AG20443 (cell line): ENCODE measurements around the gene BCAR1.

Source experiments
- DNase-seq: peaks from one replicate; pipeline ENCODE4 v3.0.0; 2012; ENCODE audit warnings: low spot score, mixed read lengths

BCAR1 gene

DNA sequence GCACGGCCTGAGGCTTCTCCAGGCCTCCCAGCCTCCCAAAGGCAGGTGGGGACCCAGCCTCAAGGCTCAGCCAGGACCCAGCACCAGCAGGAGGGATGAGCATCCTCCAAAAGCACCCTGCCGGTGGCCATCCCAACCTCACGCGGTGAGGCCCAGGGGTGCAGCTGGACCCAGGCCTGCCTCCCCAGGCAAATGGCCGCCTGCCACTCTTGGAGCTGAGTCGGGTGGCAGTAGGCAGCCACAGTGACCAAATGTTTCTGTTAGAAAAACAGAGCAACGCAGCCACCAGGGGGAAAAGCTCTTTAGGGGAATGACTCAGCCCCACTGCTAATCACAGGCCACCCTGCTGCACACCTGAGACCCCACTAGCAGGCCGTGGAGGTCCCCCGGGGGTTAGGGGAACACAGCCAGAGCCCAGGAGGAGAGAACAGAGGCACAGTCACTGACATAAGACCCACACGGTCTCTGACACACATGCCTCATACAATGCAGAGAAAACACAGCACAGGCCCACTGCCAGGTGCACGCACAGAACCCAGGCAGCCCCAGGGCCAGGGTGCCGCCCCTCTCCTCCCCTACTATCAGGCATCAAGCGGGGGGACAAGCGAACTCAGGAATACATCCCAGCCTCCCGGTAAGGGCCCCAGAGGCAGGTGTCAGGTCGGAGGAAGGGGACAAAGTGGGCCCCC, 12.4 kb downstream of the BCAR1 start:
- DNase-seq: no peak

GRCh38 chr16:75238132-75238852, 13.1 kb downstream of the BCAR1 start:
- DNase-seq: peak; percentile 94

- DNase-seq: no peak
These were observed 13.9 kb downstream of the BCAR1 start for GRCh38 chr16:75237398-75238131.

DNA sequence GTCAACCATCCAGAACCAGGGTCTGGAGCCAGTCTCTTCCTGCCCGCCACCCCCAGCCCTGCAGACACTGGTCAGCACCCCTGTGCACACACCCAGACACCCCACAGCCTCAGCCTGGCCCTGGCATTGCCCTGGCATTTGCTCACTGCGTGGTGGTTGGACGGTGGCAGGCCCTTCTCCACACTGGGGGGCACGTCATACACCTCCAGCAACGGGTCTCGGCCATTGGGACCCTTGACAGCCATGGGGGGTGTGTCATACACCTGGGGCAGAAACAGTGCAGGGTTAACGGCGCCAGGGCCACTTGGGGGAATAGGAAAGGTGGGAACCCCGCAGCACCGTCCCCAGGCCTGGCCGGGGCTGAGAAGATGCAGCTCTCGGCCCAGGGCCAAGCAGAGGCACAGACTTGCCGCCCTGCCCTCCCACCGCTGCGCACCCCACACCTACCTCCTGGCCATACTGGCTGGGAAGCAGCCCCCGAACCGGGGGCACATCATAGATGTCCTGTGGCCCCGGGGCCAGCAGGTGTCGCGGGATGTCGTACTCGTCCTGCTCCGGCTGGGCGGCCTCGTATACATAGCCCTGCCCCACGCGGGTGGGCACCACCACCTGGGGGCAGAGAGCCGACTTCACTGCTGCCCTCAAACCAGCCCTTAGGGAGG, 14.6 kb downstream of the BCAR1 start:
- DNase-seq: no peak

GRCh38 chr16:75236232-75236631, 15.2 kb downstream of the BCAR1 start:
- no peak for DNase-seq

GRCh38 chr16:75235721-75236193, 15.7 kb downstream of the BCAR1 start:
- no peak for DNase-seq

DNA sequence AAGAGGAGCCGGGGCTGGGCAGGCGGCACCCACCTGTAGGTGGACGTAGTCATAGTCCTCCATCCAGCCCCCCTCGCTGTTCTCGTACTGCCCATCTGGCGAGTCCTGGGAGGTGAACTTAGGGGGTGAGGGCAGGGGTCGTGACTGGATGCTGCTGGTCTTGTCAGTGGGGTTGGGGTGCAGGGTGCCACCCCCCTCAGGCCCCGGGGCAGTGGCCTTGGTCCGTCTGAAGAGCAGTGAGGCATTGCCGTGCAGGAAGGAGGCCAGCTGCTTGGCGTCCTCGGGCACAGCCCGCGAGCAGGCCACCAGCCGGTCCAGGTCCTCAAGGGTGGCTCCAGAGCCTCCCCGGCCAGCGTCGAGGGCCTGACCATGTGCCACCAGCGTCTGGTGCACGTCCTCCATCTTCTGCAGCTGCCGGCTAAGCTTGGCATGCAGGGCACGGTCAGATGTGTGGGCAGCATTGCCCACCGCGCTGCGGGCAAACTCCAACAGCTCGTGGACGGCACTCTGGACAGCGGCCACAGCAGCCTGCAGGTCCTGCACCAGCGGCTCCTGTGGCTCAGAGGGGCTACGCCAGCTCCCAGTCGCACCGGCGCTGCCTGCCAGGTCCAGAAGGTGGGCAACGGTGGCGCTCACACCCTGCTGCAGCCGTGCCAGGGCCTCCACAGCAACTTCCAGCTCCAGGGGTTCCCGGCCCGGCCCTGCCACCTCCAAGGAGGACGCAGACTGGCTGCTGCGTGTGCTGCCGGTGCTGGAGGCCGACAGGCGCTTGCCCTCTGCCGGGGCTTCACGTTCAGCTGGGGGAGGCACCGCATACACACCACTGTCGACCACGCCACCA, 16.3 kb downstream of the BCAR1 start:
- no peak for DNase-seq

DNA sequence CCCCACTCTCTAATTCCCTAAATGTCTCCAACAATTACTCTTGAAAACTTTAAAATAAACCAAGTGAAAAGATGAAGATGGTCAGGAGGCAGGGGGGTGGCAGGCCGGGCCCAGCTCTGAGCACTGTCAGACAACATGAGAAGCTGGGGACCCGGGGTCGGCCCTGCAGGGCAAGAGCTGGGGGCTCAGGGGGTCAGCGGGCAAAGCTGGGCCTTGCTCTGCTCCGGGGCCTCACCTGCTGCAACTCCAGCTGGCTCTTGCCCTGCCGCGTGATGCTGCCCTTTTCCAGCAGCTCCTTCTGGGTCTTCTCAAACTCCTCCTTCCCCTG, 17.8 kb downstream of the BCAR1 start:
- DNase-seq: no peak

DNA sequence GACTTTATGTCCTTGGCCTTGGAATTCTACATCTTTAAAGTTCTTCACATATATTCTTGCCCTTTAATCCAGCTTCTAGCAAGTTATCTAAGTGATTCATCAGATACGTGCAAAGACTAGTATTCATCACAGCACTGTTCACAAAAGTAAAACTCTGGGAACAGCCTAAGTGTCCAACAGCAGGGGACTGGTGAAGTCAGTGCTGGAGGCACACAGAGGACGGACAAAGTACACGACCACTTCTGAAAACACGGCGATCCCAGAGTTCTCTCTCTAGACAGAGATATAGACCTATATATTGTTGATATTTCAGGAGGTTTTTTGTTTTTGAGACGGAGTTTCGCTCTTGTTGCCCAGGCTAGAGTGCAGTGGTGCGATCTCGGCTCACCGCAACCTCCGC, 19.9 kb downstream of the BCAR1 start:
- no peak for DNase-seq

- no peak for DNase-seq
These were observed 20.8 kb downstream of the BCAR1 start for GRCh38 chr16:75230471-75231110.

- DNase-seq: no peak
These were observed 22.0 kb downstream of the BCAR1 start for GRCh38 chr16:75229172-75230031.

DNA sequence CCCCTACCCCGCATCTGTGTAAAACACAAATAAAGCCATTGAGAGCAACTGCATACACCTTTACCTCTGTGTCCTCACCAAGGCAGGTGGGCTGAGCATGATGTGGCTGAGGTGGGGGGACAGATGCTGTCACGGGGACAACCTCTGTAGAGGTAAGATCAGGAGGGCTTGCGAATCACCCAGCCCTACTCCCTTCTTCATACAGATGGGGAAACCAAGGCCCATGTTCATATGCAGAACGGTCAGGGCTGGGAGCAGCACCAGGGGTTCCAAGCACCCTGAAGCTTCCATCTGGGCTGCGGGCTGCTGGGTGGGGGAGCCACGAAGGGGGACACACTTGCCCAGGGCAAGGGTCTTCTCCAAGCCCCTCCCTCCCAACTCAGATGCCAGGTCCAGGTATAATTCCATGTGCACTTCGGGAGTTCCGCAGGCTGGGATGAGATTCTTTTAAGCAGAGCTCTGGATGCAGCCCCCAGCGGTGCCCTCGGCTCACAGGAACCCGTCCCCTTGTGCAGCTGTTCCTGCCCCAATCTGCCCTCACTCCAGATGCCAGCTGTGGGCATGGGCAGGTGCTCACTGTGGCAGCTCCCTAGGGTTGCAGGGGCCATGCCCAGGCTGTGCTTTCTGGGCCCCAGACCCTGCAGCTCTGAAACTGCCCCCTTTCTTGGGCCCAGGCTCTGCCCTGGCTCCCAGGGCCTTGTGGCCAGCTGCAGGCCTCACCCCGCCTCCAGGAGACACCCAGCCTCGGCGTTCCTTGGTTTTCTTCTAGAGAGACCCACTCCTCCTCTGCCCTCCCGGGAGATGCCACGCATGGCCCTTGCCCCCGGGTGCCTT, 23.1 kb downstream of the BCAR1 start:
- no peak for DNase-seq

DNA sequence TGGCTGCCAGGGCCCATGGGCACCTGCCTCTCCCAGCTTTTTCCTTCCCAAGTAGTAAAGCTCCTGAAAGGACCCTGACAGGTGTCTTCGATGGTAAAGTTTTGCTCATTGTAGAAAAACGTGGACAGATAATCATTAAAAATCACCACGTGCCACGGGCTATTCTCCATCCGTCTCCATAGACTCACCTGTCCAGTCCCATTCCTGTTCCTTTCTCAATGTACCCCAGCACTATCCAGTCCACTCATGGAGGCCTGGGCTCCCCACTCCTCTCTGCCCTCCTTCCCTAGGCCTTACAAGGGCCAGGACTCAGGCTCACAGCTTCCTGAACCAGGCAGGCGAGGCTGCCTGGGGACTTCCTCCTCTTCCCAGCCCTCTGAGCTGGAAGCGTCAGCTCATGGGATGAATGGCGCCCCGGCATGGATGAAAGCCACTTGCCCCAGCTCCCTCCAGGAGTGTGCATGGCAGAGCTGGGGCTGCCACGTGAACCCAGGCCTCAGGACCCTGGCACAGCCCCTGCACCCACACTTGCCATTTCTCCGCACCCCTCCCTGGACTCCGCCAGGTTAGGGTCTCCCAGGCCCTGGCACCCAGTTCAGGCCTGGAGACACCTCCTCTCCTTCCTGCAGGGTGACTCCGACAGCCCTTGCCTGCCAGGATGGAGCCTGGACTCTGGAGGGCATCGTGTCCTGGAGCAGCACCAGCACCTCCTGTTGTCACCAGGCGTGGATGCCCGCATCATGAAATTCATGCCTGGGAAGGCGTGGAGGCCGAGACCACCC, 23.9 kb downstream of the BCAR1 start:
- no peak for DNase-seq

GRCh38 chr16:75226550-75227360, 24.7 kb downstream of the BCAR1 start:
- DNase-seq: no peak

DNA sequence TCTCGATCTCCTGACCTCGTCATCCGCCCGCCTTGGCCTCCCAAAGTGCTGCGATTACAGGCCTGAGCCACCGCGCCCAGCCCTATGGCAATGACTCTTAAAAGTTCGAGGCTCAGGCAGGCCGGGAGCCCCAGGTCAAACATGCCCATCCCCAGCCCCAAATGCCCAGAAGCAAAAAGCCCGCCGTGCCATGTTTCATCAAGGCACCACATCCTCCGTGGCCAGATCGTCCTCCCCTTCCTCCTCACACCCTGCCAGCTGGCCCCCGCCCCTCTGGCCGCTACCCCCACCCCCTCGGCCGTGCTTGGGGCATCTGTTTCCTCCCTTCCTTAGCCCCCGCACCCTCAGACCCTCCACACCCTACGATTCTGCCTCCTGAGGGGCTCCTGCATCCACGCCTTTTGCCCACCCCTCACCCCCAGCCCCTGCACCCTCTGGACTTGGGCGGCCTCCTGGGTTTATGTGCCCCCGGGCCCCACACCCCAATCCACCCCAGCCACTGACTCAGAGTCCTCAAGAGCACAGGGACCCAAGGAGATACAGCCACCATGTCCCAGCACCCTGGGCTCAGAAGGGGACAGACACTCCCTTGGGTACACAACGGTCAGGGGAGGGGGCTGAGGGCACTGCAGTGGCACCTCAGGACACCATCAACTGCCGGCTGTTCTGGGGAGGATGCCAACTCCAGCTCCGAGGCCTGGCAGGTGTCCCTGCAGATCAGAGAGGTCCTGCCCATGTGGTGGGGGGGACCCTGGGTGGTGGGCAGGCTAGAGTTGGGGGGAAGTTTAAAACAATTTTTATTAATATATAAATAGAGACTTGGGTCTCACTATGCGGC, 25.5 kb downstream of the BCAR1 start:
- DNase-seq: no peak

DNA sequence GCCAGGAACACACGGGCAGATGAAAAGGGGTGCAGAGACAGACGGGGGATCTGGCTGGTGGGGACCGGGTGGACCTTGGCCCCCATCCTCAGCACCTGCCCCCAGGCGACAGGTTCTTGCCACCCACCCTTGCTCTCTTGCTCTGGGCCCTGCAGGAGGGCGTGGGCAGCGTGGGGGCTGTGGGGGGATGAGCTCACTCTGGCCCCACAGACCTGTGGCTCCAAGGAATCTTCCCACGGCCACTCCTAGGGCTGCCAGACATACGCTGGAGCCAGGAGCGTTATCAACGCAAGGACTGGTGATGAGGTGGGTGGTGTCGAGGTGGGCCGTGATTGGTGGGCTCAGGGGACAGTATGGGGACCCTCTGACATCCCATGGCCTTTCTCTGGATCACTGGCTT, 26.3 kb downstream of the BCAR1 start:
- DNase-seq: peak; percentile 64
